HCT116 (cell line): ENCODE data around the gene VIT. TPM values are rescaled to one million over a fixed set of nuclear protein-coding genes. Genes with fewer than 3 reads are reported as not detected.
A peak's percentile ranks its signal among the peaks of the same experiment; 100 is the strongest.

Source experiments
- ATAC-seq: fragments of 200-7000 bp; cut with Tn5 transposase; 2 replicates; pipeline ENCODE4 v1.9.1; 2020; ENCODE audit warnings: mild to moderate bottlenecking, moderate library complexity
- BruUV-seq: library from RNA; stranded (reverse); fragments of 400-500 nt; replicated peaks from 2 replicates; lab custom pipeline; 2021; lab: Mats Ljungman, UMichigan
- CTCF ChIA-PET: fragments of 300-600 bp; sonication (Branson Sonifier 250); formaldehyde crosslinking; loops from one replicate; lab custom pipeline; 2021; ENCODE audit warnings: antibody characterized with exemption; lab: Charles Lee
- POLR2A ChIA-PET: fragments of 300-600, 350-600 bp; sonication (Branson Sonifier 250); formaldehyde crosslinking; loops from one replicate; lab custom pipeline; 2021; ENCODE audit warnings: antibody characterized with exemption; lab: Charles Lee
- RAD21 ChIA-PET, 2 experiments: fragments of 300-600 bp; sonication (Branson Sonifier 250); formaldehyde crosslinking; loops; one replicate each; lab custom pipeline; 2023; ENCODE audit warnings: low total read pairs in 2 of 2; ENCODE audit not compliant: uncharacterized antibody in 2 of 2, unreplicated experiment in 2 of 2, low non-redundant PET in 1 of 2; lab: Charles Lee
- DNase-seq: peaks from one replicate; pipeline ENCODE4 v3.0.0-alpha.2; 2010; ENCODE audit warnings: low read depth, low spot score
- H2AFZ ChIP-seq: fragments of 200-600 bp; shearing (Covaris generic), sonication (generic); 2 replicates; pipeline ENCODE4 v1.6.1; 2017; ENCODE audit warnings: low read depth, mixed run types, mixed read lengths, antibody characterized with exemption, low read length; ENCODE audit not compliant: poor library complexity, severe bottlenecking
- H3K27ac ChIP-seq: 2 replicates; pipeline ENCODE4 v1.5.1; 2012; ENCODE audit warnings: low read depth, low read length
- H3K27me3 ChIP-seq: fragments of 200-600 bp; sonication (generic); 2 replicates; pipeline ENCODE4 v1.6.1; 2016; ENCODE audit warnings: mixed run types, low read length, mixed read lengths; ENCODE audit not compliant: insufficient read depth
- H3K36me3 ChIP-seq, 2 experiments: fragments of 200-500 bp in 1 of 2; fragments of 200-600 bp in 1 of 2; sonication (Bioruptor generic) in 1 of 2; sonication (generic) in 1 of 2; 2 replicates each; pipeline versions ENCODE4 v1.5.1 to v1.6.1; 2014 to 2016; ENCODE audit warnings: low read length in 2 of 2, inconsistent platforms in 1 of 2, mixed read lengths in 1 of 2, mixed run types in 1 of 2; ENCODE audit not compliant: insufficient read depth in 2 of 2, control insufficient read depth in 1 of 2
- H3K4me1 ChIP-seq, 2 experiments: fragments of 200-600 bp in 1 of 2; sonication (generic) in 1 of 2; 2 replicates each; pipeline versions ENCODE4 v1.5.1 to v1.6.1; 2012 to 2017; ENCODE audit warnings: low read length in 2 of 2, inconsistent platforms in 1 of 2, mild to moderate bottlenecking in 1 of 2, mixed read lengths in 1 of 2, mixed run types in 1 of 2, moderate library complexity in 1 of 2; ENCODE audit not compliant: insufficient read depth in 2 of 2, control insufficient read depth in 1 of 2
- H3K4me2 ChIP-seq: fragments of 200-600 bp; sonication (generic); 2 replicates; pipeline ENCODE4 v1.6.1; 2017; ENCODE audit warnings: mixed run types, low read length, mixed read lengths
- H3K4me3 ChIP-seq, 2 experiments: fragments of 200-600 bp in 1 of 2; sonication (generic) in 1 of 2; replicated peaks in 1 of 2; 2 replicates each; pipeline ENCODE4 v1.5.1; 2011 to 2016; ENCODE audit warnings: low read length in 2 of 2, control low read depth in 1 of 2, low read depth in 1 of 2, mild to moderate bottlenecking in 1 of 2, mixed read lengths in 1 of 2, mixed run types in 1 of 2
- H3K79me2 ChIP-seq: fragments of 200-600 bp; sonication (generic); 2 replicates; pipeline ENCODE4 v1.6.1; 2017; ENCODE audit warnings: mild to moderate bottlenecking, mixed run types, low read length, moderate library complexity, mixed read lengths; ENCODE audit not compliant: insufficient read depth
- H3K9ac ChIP-seq: fragments of 200-600 bp; sonication (generic); 2 replicates; pipeline ENCODE4 v1.6.1; 2016; ENCODE audit warnings: low read length, mixed read lengths
- H3K9me2 ChIP-seq: fragments of 200-600 bp; sonication (generic), shearing (Covaris generic); 2 replicates; pipeline ENCODE4 v1.6.1; 2017; ENCODE audit warnings: mixed run types, mild to moderate bottlenecking, moderate library complexity; ENCODE audit not compliant: insufficient read depth
- H3K9me3 ChIP-seq, 2 experiments: fragments of 200-500 bp in 1 of 2; fragments of 200-600 bp in 1 of 2; sonication (Bioruptor generic) in 1 of 2; sonication (generic) in 1 of 2; 2 replicates each; pipeline ENCODE4 v1.6.1; 2014 to 2017; ENCODE audit warnings: low read length in 2 of 2, mixed read lengths in 2 of 2, inconsistent platforms in 1 of 2, low read depth in 1 of 2, mild to moderate bottlenecking in 1 of 2, mixed run types in 1 of 2, moderate library complexity in 1 of 2; ENCODE audit not compliant: control insufficient read depth in 1 of 2, insufficient read depth in 1 of 2
- H4K20me1 ChIP-seq: fragments of 200-600 bp; sonication (generic), shearing (Covaris generic); 2 replicates; pipeline ENCODE4 v1.6.1; 2017; ENCODE audit warnings: mixed run types, mild to moderate bottlenecking, moderate library complexity; ENCODE audit not compliant: insufficient read depth
- ATF3 ChIP-seq: IDR thresholded peaks from 2 replicates; pipeline ENCODE4 v1.6.1; 2012
- CTCF ChIP-seq, 3 experiments: fragments of 200-600 bp in 1 of 3; sonication (generic) in 1 of 3; IDR thresholded peaks in 2 of 3; conservative IDR thresholded peaks in 1 of 3; 2 replicates each; pipeline ENCODE4 v1.5.1; 2012 to 2017; ENCODE audit warnings: low read depth in 2 of 3, low read length in 2 of 3, antibody characterized with exemption in 1 of 3, borderline replicate concordance in 1 of 3, control low read depth in 1 of 3, mild to moderate bottlenecking in 1 of 3, mixed read lengths in 1 of 3, mixed run types in 1 of 3, moderate library complexity in 1 of 3; ENCODE audit not compliant: insufficient read depth in 1 of 3
- ELF1 ChIP-seq: IDR thresholded peaks from 2 replicates; pipeline ENCODE4 v1.6.1; 2012; ENCODE audit warnings: low read depth, borderline replicate concordance
- EZH2 ChIP-seq: fragments of 200-600 bp; sonication (generic); IDR thresholded peaks from 2 replicates; pipeline ENCODE4 v1.6.1; 2017; ENCODE audit warnings: antibody characterized with exemption, mixed run types
- EZH2phosphoT487 ChIP-seq: fragments of 200-600 bp; IDR thresholded peaks from 2 replicates; pipeline ENCODE4 v1.6.1; 2018; ENCODE audit warnings: antibody characterized with exemption, borderline replicate concordance
- FOSL1 ChIP-seq: IDR thresholded peaks from 2 replicates; pipeline ENCODE4 v1.6.1; 2012; ENCODE audit warnings: low read depth
- RAD21 ChIP-seq: IDR thresholded peaks from 2 replicates; pipeline ENCODE4 v1.6.1; 2012; ENCODE audit warnings: low read depth, mild to moderate bottlenecking
- SP1 ChIP-seq: IDR thresholded peaks from 2 replicates; pipeline ENCODE4 v1.6.1; 2012; ENCODE audit warnings: low read depth
- SRF ChIP-seq: IDR thresholded peaks from 2 replicates; pipeline ENCODE4 v1.6.1; 2012; ENCODE audit warnings: low read depth
- TCF7L2 ChIP-seq: IDR thresholded peaks from 2 replicates; pipeline ENCODE4 v1.7.0; 2011; ENCODE audit warnings: borderline replicate concordance, inconsistent platforms; ENCODE audit not compliant: insufficient read depth, insufficient read length; ENCODE audit errors: extremely low read depth
- ZBTB33 ChIP-seq: IDR thresholded peaks from 2 replicates; pipeline ENCODE4 v1.6.1; 2011; ENCODE audit warnings: mild to moderate bottlenecking, low read length, moderate library complexity; ENCODE audit not compliant: insufficient replicate concordance; ENCODE audit errors: extremely low read depth
- ZNF274 ChIP-seq: fragments of 200-500 bp; sonication (Bioruptor generic); IDR thresholded peaks from 2 replicates; pipeline ENCODE4 v1.6.1; 2014; ENCODE audit warnings: mild to moderate bottlenecking, low read depth, low read length, inconsistent platforms
- intact Hi-C: fragments of 100-400 bp; cut with micrococcal nuclease; formaldehyde crosslinking; loops from 2 replicates; pipeline ENCODE4 v1.10.0; 2022
- total RNA-seq: library from RNA; stranded (reverse); gene quantifications from one replicate; pipeline ENCODE4 v1.2.1, GENCODE V29; 2021; ENCODE audit not compliant: unreplicated experiment

VIT gene
- total RNA-seq, 1 experiment from 2014 or later: not detected

- H3K36me3 ChIP-seq: no peaks in the 10 kb centered on the region
- H3K27ac ChIP-seq: no peak overlapping the region
- ChIA-PET RAD21 (no interaction called here), CTCF (interaction anchor here (0.6 to 1.7 kb wide), 2 partner anchors 117 to 311 kb away, joined by 3 to 8 read pairs; no protein-coding TSS in a partner anchor), POLR2A (interaction anchor here (1.3 kb wide), 1 partner anchor 15 kb away, joined by 3 read pairs; no protein-coding TSS in a partner anchor)
- H3K4me3 ChIP-seq: no peak overlapping the region
- no peaks in the 10 kb centered on the region for H3K9me3 ChIP-seq
- no peaks in the 10 kb centered on the region for H4K20me1 ChIP-seq
- no peaks in the 10 kb centered on the region for H3K9me2 ChIP-seq
- no peak for TF ChIP-seq TCF7L2
- TF ChIP-seq ATF3: no peak
- TF ChIP-seq SP1: no peak
- no peak for TF ChIP-seq RAD21
- no peak for TF ChIP-seq EZH2phosphoT487
- no peak for ATAC-seq
- intact Hi-C loops: loop anchor here (5.0 kb wide), 1 partner anchor 156 kb away; no protein-coding TSS in a partner anchor
- H2AFZ ChIP-seq: peak overlapping the region; percentile 49
- peaks cover 0 to 15% of the 10 kb centered on the region in 2 experiments; a peak in 1 of 4 replicates for H3K4me1 ChIP-seq
- BruUV-seq: no TSS peak
- DNase-seq: no peak
- no peak overlapping the region for H3K9ac ChIP-seq
- H3K79me2 ChIP-seq: no peaks in the 10 kb centered on the region
- H3K27me3 ChIP-seq: no peaks in the 10 kb centered on the region
- H3K4me2 ChIP-seq: no peak overlapping the region
Measured at GRCh38 chr2:36663295-36663694, 33.2 kb upstream of the VIT start.

- no peaks in the 10 kb centered on the region for H3K9me3 ChIP-seq
- H3K27me3 ChIP-seq: no peaks in the 10 kb centered on the region
- H3K79me2 ChIP-seq: no peaks in the 10 kb centered on the region
- CTCF ChIA-PET: interaction anchor here (0.6 to 1.7 kb wide), 12 partner anchors 8 to 792 kb away, joined by 3 to 8 read pairs (median 4); no protein-coding TSS in a partner anchor
- intact Hi-C loops: loop anchor here (1.0 to 5.0 kb wide), 2 partner anchors 157 to 312 kb away; no protein-coding TSS in a partner anchor
- no peaks in the 10 kb centered on the region for H4K20me1 ChIP-seq
- H3K4me3 ChIP-seq: no peak overlapping the region
- H3K4me1 ChIP-seq: peaks cover 0 to 11% of the 10 kb centered on the region in 2 experiments; a peak in 1 of 4 replicates
- no peaks in the 10 kb centered on the region for H3K9me2 ChIP-seq
- RAD21 ChIA-PET: interaction anchor here (0.7 to 1.1 kb wide), 3 partner anchors 79 to 348 kb away, joined by 3 read pairs; no protein-coding TSS in a partner anchor
- no peak overlapping the region for H3K27ac ChIP-seq
- DNase-seq (peak; percentile 64), ATAC-seq (peak; percentile 97)
- H2AFZ ChIP-seq: peak overlapping the region; percentile 49
- POLR2A ChIA-PET: interaction anchor here (0.8 kb wide), 1 partner anchor 310 kb away, joined by 3 read pairs; no protein-coding TSS in a partner anchor
- no TSS peak for BruUV-seq
- H3K36me3 ChIP-seq: no peaks in the 10 kb centered on the region
- H3K4me2 ChIP-seq: peak overlapping the region; percentile 40
- H3K9ac ChIP-seq: no peak overlapping the region
- TF ChIP-seq ZBTB33: no peak
- TF ChIP-seq ELF1: no peak
- TF ChIP-seq CTCF (IDR thresholded peaks at IDR 0.05 in 2 of 3, conservative IDR thresholded peaks at IDR 0.05 in 1 of 3; ENCODE audit: borderline replicate concordance in 1 of 3, insufficient read depth in 1 of 3, low read depth in 2 of 3, low read length in 2 of 3): peak; percentile 79 to 92 (median 85)
- no peak for TF ChIP-seq EZH2
- 0 out of 2 replicates have a peak, but pooled peaks have one; percentile 10 for TF ChIP-seq FOSL1
- TF ChIP-seq SRF: no peak
- TF ChIP-seq SP1: no peak
- peak; percentile 94 for TF ChIP-seq RAD21
- no peak for TF ChIP-seq ZNF274
Measured at GRCh38 chr2:36663851-36664695, 32.4 kb upstream of the VIT start.
